DOHH2 (cell line): ENCODE measurements around the gene NXPH2.

Experiments used
- EZH2phosphoT487 ChIP-seq: fragments of 200-600 bp; sonication (generic); IDR thresholded peaks from 2 replicates; pipeline ENCODE4 v1.6.1; 2017; ENCODE audit warnings: borderline replicate concordance, mild to moderate bottlenecking, antibody characterized with exemption, low read length, moderate library complexity, mixed read lengths
- TF ChIP-seq, protein P1 (sequence below): fragments of 200-600 bp; sonication (generic); IDR thresholded peaks from one replicate; pipeline ENCODE4 v1.5.1; 2014; ENCODE audit warnings: antibody characterized with exemption, mild to moderate bottlenecking, low read depth, low read length; ENCODE audit not compliant: poor library complexity, severe bottlenecking

DNA sequence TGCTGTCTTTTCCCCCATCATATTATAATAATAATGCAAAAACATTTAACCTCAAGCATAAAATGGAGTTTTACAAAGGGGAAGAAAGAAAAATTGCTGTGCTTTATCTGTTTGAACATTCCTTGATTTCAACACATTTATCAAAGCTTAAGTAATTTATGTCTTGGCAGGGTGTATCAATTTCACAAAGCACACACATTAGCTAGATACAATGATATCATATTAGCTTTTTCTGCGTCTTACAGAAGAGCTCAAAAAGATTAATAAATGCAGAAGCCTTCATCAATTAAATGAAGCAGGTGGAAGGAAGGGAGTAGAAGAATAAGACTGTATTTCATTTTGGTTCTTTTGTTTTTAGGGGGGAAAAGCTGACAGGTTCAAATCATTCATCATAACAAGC, 103.0 kb downstream of the NXPH2 start:
- TF ChIP-seq, protein P1, sequence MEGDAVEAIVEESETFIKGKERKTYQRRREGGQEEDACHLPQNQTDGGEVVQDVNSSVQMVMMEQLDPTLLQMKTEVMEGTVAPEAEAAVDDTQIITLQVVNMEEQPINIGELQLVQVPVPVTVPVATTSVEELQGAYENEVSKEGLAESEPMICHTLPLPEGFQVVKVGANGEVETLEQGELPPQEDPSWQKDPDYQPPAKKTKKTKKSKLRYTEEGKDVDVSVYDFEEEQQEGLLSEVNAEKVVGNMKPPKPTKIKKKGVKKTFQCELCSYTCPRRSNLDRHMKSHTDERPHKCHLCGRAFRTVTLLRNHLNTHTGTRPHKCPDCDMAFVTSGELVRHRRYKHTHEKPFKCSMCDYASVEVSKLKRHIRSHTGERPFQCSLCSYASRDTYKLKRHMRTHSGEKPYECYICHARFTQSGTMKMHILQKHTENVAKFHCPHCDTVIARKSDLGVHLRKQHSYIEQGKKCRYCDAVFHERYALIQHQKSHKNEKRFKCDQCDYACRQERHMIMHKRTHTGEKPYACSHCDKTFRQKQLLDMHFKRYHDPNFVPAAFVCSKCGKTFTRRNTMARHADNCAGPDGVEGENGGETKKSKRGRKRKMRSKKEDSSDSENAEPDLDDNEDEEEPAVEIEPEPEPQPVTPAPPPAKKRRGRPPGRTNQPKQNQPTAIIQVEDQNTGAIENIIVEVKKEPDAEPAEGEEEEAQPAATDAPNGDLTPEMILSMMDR = no peak
- no peak for TF ChIP-seq EZH2phosphoT487
